ENCODE measurements around the gene NMRK1.

The NMRK1 gene

DNA sequence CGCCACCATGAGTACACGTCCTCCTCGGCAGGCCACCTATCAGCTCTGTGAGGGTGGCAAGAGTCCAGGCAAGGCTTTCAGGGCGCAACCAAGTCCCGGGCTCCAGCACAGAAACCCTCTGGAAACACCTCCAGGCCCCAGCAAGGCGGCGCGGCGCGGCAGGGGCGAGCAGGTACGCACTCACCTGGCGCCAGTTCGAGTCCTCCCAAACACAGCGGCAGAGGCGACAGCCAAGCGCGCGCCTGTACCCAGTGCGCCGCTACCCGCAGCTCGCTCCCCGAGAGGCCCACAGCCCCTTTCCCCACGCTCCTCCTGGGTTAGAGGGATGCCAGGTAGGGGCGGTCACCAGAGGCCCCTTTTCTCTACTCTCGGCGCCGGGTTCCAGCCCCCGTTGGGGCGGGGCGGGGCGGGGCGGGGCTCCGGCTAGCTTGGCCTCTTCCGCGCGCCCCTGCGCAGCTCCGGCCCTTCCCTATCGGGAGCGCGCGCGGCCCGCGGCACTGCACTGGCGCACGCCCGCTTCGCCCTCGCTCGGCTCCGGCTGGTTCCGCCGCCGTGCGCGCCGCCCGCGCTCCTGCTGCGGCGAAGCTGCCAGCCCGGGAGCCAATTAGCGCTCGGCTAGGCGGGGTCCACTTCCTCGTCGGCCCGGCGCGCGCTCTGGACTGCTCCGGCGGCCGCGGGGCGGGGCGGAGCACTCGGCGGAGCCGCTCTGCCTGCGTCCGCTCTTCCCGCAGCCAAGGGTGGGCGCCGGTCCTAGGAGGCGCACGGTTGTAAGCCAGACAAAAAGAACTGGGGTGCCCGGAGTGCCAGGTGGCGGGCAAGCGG, at the start of gene NMRK1, which contains the start of gene OSTF1:
NMRK1 (minus strand) TSS at position 332 of the 822 bp plus-strand sequence. CDS start 5,040 bp downstream, outside the sequence.
OSTF1 (plus strand) TSS at position 691 of the 822 bp plus-strand sequence. CDS start 179 bp downstream, outside the sequence.
- Mint-ChIP-seq H3K9me3 (no peaks in the 10 kb centered on the region), H3K4me1 (peaks cover 65% of the 10 kb centered on the region), H3K27me3 (no peaks in the 10 kb centered on the region), H3K36me3 (ENCODE audit: insufficient read depth) (peaks cover 18% of the 10 kb centered on the region), H3K4me3 (peak within 1 kb of the TSS; percentile 99), H3K27ac (ENCODE audit: low read depth) (peak within 1 kb of the TSS; percentile 95)
- DNase-seq (ENCODE audit: low spot score in 2 of 2) (peak; percentile 89 to 91), ATAC-seq (replicated peaks; ENCODE audit: extremely low read depth, poor library complexity, severe bottlenecking) (peak; percentile 86)

DNA sequence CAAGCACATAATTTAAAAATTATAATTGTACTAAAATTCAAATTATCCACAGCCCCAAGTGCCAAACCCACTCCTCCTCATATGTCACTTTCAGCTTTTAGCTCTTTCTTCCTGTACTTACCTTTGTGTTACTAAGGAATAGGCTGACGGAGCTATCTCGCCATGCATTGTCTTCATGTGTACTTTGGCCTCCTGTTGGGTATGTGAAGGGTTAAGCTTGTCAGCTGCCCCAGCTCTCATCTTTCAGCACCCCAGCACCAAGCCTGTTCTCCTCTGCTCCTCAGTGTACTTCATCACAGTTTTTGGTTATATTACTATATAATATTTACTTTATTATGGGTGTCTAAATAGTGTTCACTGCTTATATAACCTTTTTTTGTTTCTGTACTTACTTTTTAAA, 46.5 kb upstream of the NMRK1 start:
- DNase-seq (ENCODE audit: low spot score in 2 of 2) (no peak), ATAC-seq (replicated peaks; ENCODE audit: extremely low read depth, poor library complexity, severe bottlenecking) (no peak)
- peak overlapping the region; percentile 86 for H3K27ac Mint-ChIP-seq (ENCODE audit: low read depth)
- no peak overlapping the region for H3K4me3 Mint-ChIP-seq
- H3K4me1 Mint-ChIP-seq: peaks cover 38% of the 10 kb centered on the region
- H3K27me3 Mint-ChIP-seq: no peaks in the 10 kb centered on the region
- H3K36me3 Mint-ChIP-seq (ENCODE audit: insufficient read depth): peaks cover 42% of the 10 kb centered on the region
- H3K9me3 Mint-ChIP-seq: no peaks in the 10 kb centered on the region

DNA sequence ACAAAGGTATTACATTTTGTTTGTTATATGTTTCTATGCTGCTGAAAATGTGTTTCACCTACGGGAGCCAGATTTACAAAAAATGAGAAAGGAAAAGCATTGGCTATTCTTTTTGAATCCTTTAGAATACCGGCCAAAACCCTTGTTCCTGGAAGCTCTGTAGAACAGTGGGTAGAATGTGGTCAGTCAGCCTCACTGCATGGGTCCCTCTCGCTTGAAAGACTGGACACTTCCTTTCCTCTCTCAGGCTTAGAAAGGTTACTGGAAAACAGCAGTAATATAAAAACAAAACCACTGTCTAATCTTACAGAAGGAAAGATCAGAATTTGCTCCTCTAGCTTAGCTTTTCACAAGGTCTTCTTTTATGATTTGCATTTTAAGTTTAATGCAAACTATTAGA, 45.4 kb upstream of the NMRK1 start:
- no peak for DNase-seq (ENCODE audit: low spot score in 2 of 2)
- ATAC-seq (replicated peaks; ENCODE audit: extremely low read depth, poor library complexity, severe bottlenecking): no peak
- H3K27ac Mint-ChIP-seq (ENCODE audit: low read depth): peak overlapping the region; percentile 62
- no peaks in the 10 kb centered on the region for H3K27me3 Mint-ChIP-seq
- H3K9me3 Mint-ChIP-seq: no peaks in the 10 kb centered on the region
- H3K36me3 Mint-ChIP-seq (ENCODE audit: insufficient read depth): peaks cover 46% of the 10 kb centered on the region
- H3K4me3 Mint-ChIP-seq: no peak overlapping the region
- H3K4me1 Mint-ChIP-seq: peaks cover 36% of the 10 kb centered on the region

DNA sequence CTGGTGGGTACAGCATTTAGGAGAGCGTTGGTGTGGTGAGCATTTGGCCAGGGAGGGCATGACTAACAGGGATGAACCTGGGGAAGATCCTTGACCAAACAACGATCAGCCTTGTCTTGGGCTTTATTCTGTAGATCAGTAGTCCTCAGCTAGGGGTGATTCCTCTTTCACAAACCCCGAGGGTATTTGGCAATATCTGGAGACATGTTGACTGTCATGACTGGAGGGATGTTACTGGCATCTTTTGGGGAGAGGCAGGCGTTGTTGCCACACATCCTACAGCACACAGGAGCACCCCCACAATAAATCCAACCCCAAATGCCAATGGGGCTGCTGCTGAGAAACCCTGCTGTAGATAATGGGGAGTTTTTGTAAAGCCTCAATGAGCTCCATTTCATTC, 44.3 kb upstream of the NMRK1 start:
- DNase-seq (ENCODE audit: low spot score in 2 of 2) (no peak), ATAC-seq (replicated peaks; ENCODE audit: extremely low read depth, poor library complexity, severe bottlenecking) (no peak)
- peaks cover 31% of the 10 kb centered on the region for H3K4me1 Mint-ChIP-seq
- peaks cover 41% of the 10 kb centered on the region for H3K36me3 Mint-ChIP-seq (ENCODE audit: insufficient read depth)
- H3K4me3 Mint-ChIP-seq: no peak overlapping the region
- H3K27ac Mint-ChIP-seq (ENCODE audit: low read depth): peak overlapping the region; percentile 12
- no peaks in the 10 kb centered on the region for H3K27me3 Mint-ChIP-seq
- no peaks in the 10 kb centered on the region for H3K9me3 Mint-ChIP-seq

DNA sequence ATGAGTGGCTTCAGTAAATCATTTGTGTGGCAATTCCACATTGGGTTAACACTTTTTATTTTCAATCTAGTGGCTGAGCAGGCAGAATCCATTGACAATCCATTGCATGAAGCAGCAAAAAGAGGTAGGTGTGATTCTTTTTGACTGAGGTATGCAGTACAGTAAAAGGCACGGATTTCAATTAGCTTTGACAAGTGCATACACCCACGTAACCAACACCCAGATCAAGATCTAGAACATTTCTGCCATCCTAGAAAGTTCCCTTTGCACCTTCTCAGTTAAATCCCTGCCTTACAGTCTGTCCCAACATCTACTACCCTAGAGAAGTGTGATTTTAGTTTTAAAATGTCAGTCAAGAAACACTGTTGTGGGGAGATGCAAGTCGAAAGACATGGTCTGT, 43.7 kb upstream of the NMRK1 start:
- Mint-ChIP-seq H3K4me1 (peaks cover 28% of the 10 kb centered on the region), H3K4me3 (no peak overlapping the region), H3K36me3 (ENCODE audit: insufficient read depth) (peaks cover 41% of the 10 kb centered on the region), H3K27ac (ENCODE audit: low read depth) (peak overlapping the region; percentile 12), H3K9me3 (no peaks in the 10 kb centered on the region), H3K27me3 (no peaks in the 10 kb centered on the region)
- no peak for ATAC-seq (replicated peaks; ENCODE audit: extremely low read depth, poor library complexity, severe bottlenecking)
- no peak for DNase-seq (ENCODE audit: low spot score in 2 of 2)

DNA sequence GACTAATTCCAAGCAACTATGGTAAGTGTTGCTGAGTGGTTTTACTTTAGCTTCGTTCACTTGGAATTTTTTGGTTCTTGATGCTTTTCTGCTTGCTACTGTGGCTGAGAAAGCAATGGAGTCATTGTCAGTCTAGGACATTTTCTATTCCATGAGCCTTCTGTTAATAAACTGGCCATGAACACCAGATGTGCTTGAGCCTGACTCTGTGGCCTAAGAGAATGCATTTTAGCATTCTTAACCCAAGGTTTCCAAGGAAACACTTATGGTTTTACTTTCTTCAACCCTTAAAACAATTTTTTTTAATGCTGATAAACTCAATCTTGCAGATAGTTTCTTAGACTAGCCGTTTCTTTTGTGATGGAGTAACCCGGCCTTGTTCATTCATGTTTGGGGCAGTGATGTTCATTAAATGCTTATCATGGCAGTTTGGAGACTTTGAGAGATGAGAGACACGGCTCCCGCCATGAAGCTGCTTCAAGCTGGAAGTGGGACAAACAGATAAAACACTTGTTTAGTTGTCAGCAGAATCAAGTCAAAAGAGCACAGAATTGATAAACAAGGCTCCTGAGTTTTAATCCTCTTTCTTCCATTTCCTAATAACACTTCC, 42.8 kb upstream of the NMRK1 start:
- ATAC-seq (replicated peaks; ENCODE audit: extremely low read depth, poor library complexity, severe bottlenecking) (no peak), DNase-seq (ENCODE audit: low spot score in 2 of 2) (no peak)
- Mint-ChIP-seq H3K27me3 (no peaks in the 10 kb centered on the region), H3K9me3 (no peaks in the 10 kb centered on the region), H3K4me1 (peaks cover 28% of the 10 kb centered on the region), H3K27ac (ENCODE audit: low read depth) (peak overlapping the region; percentile 12), H3K36me3 (ENCODE audit: insufficient read depth) (peaks cover 38% of the 10 kb centered on the region), H3K4me3 (no peak overlapping the region)

DNA sequence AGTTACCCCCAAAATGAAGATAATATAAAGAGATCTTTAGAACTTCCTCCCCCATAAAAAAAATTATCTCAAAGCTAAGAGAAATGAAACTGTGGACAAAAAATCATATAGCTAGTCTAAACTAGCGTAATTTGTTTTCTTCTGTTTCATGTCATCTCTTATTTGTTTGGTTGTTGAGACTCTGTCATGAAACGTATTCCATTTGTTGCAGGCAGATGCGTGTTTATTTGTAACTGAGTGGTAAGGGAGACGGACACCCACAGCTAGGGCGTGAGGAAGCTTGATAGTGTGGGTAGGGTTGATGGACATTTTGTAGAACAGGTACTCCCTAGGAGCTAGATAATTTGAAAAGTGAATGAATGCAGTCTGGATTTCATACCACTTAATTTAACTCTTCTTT, 42.2 kb upstream of the NMRK1 start:
- no peak overlapping the region for H3K27ac Mint-ChIP-seq (ENCODE audit: low read depth)
- peaks cover 35% of the 10 kb centered on the region for H3K36me3 Mint-ChIP-seq (ENCODE audit: insufficient read depth)
- DNase-seq (ENCODE audit: low spot score in 2 of 2): no peak
- H3K4me3 Mint-ChIP-seq: no peak overlapping the region
- H3K27me3 Mint-ChIP-seq: no peaks in the 10 kb centered on the region
- H3K4me1 Mint-ChIP-seq: peaks cover 27% of the 10 kb centered on the region
- ATAC-seq (replicated peaks; ENCODE audit: extremely low read depth, poor library complexity, severe bottlenecking): no peak
- no peaks in the 10 kb centered on the region for H3K9me3 Mint-ChIP-seq

DNA sequence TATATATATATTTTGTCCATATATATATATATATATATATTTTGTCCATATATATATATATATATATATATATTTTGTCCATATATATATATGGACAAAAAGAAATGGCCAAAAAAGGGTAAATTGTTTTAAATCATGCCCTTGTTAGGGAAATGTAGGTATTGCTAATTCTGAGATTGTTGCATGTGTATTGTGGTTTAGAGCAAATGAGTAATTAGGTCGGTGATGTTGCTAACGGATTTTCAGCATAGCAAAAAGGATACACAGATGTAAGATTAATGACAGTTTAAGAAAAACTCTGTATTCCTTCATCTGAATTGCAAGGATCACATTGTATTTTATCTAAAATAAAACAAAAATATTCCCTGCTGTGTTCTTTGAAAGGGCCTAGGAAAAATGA, 40.6 kb upstream of the NMRK1 start:
- peaks cover 33% of the 10 kb centered on the region for H3K36me3 Mint-ChIP-seq (ENCODE audit: insufficient read depth)
- peak overlapping the region; percentile 16 for H3K27ac Mint-ChIP-seq (ENCODE audit: low read depth)
- no peak for DNase-seq (ENCODE audit: low spot score in 2 of 2)
- peaks cover 33% of the 10 kb centered on the region for H3K4me1 Mint-ChIP-seq
- H3K9me3 Mint-ChIP-seq: no peaks in the 10 kb centered on the region
- no peak for ATAC-seq (replicated peaks; ENCODE audit: extremely low read depth, poor library complexity, severe bottlenecking)
- H3K27me3 Mint-ChIP-seq: no peaks in the 10 kb centered on the region
- H3K4me3 Mint-ChIP-seq: no peak overlapping the region

DNA sequence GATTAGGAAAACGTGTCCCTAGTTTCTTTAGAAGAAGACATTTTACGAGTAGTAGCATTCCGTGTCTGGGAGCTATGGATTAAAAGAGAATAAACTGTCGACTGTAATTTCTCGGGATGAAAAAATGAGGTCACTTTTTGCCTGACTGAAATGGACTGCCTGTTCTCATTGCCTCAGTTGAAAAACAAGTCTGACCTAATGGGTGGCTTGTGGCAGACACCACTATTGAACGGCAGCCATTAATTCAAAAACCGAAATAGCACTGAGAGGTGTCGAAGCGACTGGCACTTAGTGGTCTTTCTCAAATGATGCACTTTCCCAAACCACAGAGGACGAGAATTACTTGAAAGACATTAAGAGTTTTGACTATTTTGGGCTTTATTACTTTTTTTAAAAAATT, 35.7 kb upstream of the NMRK1 start:
- no peak overlapping the region for H3K4me3 Mint-ChIP-seq
- peak overlapping the region; percentile 83 for H3K27ac Mint-ChIP-seq (ENCODE audit: low read depth)
- no peaks in the 10 kb centered on the region for H3K27me3 Mint-ChIP-seq
- no peaks in the 10 kb centered on the region for H3K9me3 Mint-ChIP-seq
- peaks cover 51% of the 10 kb centered on the region for H3K4me1 Mint-ChIP-seq
- H3K36me3 Mint-ChIP-seq (ENCODE audit: insufficient read depth): peaks cover 12% of the 10 kb centered on the region
- DNase-seq (ENCODE audit: low spot score in 2 of 2) (no peak), ATAC-seq (replicated peaks; ENCODE audit: extremely low read depth, poor library complexity, severe bottlenecking) (peak; percentile 31)

DNA sequence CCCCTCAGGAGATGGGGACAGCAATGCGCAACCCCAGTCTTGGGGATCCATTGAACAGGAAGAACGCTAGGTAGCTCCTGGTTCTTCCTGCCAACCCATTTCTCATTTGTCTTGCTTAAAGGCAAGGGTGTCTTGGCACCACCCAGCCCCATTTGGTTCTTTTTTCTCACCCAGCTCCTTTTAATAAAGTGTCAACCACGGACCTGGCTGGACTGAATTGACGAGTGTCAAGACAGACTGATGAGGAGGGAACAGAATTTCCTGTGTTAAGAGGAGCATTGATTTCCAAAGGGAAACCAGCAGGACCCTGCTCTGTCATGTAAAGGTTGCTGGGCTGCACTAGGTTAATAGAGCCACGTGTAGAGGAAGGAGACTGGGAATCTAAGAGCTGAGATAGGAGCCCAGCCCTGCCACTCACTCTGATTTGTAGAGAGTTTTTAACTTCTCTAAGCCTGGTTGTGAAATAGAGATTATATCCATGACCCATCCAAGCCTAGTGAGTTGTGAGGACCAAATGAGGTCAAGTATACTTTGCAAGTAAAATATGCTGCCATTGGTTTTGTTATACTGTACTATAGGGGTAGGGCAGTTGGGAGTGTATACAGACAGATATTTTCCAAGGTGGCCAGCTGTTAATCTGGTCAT, 34.1 kb upstream of the NMRK1 start:
- Mint-ChIP-seq H3K9me3 (no peaks in the 10 kb centered on the region), H3K27me3 (no peaks in the 10 kb centered on the region), H3K27ac (ENCODE audit: low read depth) (peak overlapping the region; percentile 44), H3K4me1 (peaks cover 59% of the 10 kb centered on the region), H3K4me3 (peak overlapping the region; percentile 6), H3K36me3 (ENCODE audit: insufficient read depth) (peaks cover 13% of the 10 kb centered on the region)
- ATAC-seq (replicated peaks; ENCODE audit: extremely low read depth, poor library complexity, severe bottlenecking) (peak; percentile 70), DNase-seq (ENCODE audit: low spot score in 2 of 2) (no peak)

DNA sequence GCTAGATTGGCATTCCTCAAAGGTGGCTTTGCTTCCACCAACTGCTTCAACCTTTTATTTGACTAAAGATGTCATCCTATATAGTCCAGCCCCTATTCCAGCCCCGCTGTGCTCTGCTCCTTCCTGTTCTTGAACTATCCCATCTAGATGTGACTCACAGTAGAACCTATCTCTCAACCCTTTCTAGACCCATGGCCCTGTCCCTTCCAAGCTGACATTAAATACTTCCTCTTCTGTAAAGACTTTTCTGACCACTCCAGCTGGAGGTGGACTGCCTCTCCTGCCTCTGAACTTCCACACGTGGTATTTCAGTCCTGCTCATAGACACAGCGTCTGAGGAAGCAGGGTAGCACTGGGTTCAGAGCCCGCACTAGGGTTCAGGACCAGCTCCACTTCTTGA, 32.7 kb upstream of the NMRK1 start:
- Mint-ChIP-seq H3K9me3 (no peaks in the 10 kb centered on the region), H3K4me3 (peak overlapping the region; percentile 9), H3K27me3 (no peaks in the 10 kb centered on the region), H3K36me3 (ENCODE audit: insufficient read depth) (peaks cover 13% of the 10 kb centered on the region), H3K4me1 (peaks cover 65% of the 10 kb centered on the region), H3K27ac (ENCODE audit: low read depth) (peak overlapping the region; percentile 66)
- ATAC-seq (replicated peaks; ENCODE audit: extremely low read depth, poor library complexity, severe bottlenecking): no peak
- DNase-seq (ENCODE audit: low spot score in 2 of 2): no peak

DNA sequence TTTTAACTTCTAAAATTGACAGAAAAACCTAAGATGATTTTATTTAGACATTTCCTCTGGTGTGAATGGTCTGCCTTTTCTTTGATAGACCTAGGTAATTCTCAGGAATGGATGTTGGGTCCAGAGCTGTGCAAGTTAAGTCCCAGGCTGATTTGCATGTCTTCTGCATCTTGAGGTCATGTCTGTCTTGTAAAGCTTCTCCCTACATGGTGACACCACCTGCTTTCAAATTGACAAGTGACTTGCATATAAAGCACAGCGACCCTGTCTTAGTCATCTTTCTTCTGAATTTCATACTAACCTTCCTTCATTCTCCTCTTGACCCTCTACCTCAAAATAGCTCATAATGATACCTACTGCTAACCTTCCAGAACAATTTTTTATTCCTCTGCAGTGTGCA, 29.6 kb upstream of the NMRK1 start:
- DNase-seq (ENCODE audit: low spot score in 2 of 2): no peak
- H3K4me3 Mint-ChIP-seq: no peak overlapping the region
- H3K9me3 Mint-ChIP-seq: no peaks in the 10 kb centered on the region
- H3K36me3 Mint-ChIP-seq (ENCODE audit: insufficient read depth): peaks cover 8% of the 10 kb centered on the region
- no peaks in the 10 kb centered on the region for H3K27me3 Mint-ChIP-seq
- peaks cover 62% of the 10 kb centered on the region for H3K4me1 Mint-ChIP-seq
- no peak for ATAC-seq (replicated peaks; ENCODE audit: extremely low read depth, poor library complexity, severe bottlenecking)
- no peak overlapping the region for H3K27ac Mint-ChIP-seq (ENCODE audit: low read depth)

Measured in central memory CD8-positive, alpha-beta T cell (primary cell).